SK-N-MC (cell line): Measurements from ENCODE around the gene PSD4.

Experiments used
- EZH2 ChIP-seq: fragments of 200-600 bp; sonication (generic); IDR thresholded peaks from one replicate; pipeline ENCODE4 v1.6.1; 2017; ENCODE audit warnings: antibody characterized with exemption
- FOXP2 ChIP-seq: optimal IDR thresholded peaks from 2 replicates; pipeline ENCODE3; 2011; ENCODE audit warnings: mild to moderate bottlenecking, moderate library complexity; ENCODE audit not compliant: insufficient read depth; ENCODE audit errors: extremely low read length, control extremely low read depth
- POLR2AphosphoS5 ChIP-seq: IDR thresholded peaks from 2 replicates; pipeline ENCODE4 v1.6.1; 2012; ENCODE audit warnings: mild to moderate bottlenecking, low read depth, low read length, borderline replicate concordance

GRCh38 chr2:113138428-113139322 is 35.1 kb upstream of the PSD4 start:
- TF ChIP-seq EZH2, result no peak
- TF ChIP-seq POLR2AphosphoS5, result no peak
- no peak for TF ChIP-seq FOXP2
